ENCODE measurements around the gene LARGE2.
A peak's percentile ranks its signal among the peaks of the same experiment; 100 is the strongest.

The LARGE2 gene

DNA sequence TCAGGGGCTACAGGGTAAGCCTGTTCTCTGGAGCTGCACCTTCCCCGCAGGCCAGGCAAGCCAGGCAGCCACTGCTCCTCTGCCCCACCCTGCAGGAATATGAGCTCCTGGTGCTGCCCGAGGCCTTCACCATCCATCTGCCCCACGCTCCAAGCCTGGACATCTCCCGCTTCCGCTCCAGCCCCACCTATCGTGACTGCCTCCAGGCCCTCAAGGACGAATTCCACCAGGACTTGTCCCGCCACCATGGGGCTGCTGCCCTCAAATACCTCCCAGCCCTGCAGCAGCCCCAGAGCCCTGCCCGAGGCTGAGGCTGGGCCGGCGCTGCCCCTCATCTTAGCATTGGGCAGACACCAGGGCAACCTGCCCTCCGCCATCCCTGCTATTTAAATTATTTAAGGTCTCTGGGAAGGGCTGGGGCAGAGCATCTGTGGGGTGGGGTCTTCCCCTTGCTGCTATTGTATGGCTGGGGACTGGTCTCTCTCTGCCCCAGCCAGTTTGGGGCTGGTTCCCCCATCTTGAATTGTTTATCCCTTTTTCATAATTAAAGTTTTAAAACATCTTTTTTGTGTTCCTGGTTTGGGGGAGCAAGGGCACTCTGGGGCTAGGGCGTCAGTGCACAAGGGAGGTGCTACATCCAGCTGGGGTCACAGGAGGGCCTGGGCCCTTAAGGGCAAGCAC lies 6.2 kb downstream of the LARGE2 start:
- no peaks in the 10 kb centered on the region for H3K9me3 ChIP-seq (ENCODE audit: control insufficient read depth, insufficient read depth, low read depth, low read length)
- H3K27ac ChIP-seq (ENCODE audit: extremely low read depth, low read depth, low read length), result no peak overlapping the region
- H3K4me1 ChIP-seq (ENCODE audit: control insufficient read depth, insufficient read depth, low read length), result no peaks in the 10 kb centered on the region
- CTCF ChIA-PET, result interaction anchor here (0.7 to 2.4 kb wide), 3 partner anchors 36 to 171 kb away, joined by 3 to 7 read pairs (median 5); no protein-coding TSS in a partner anchor
- H3K36me3 ChIP-seq (ENCODE audit: control insufficient read depth in 2 of 2, insufficient read depth in 1 of 2, low read length in 2 of 2), result peaks cover 0 to 30% of the 10 kb centered on the region in 2 experiments; a peak in 1 of 3 replicates
- POLR2A ChIA-PET, result interaction anchor here (0.6 to 0.9 kb wide), 2 partner anchors 11 to 57 kb away, joined by 3 read pairs; no protein-coding TSS in a partner anchor
- TF ChIP-seq ZNF391 (tag by site-specific recombination; IDR thresholded peaks at IDR 0.05; ENCODE audit: borderline replicate concordance, low read depth), result no peak
- no peak for TF ChIP-seq SALL2 (tag by site-specific recombination; IDR thresholded peaks at IDR 0.05; ENCODE audit: borderline replicate concordance)
- TF ChIP-seq ZFP3 (tag by site-specific recombination; IDR thresholded peaks at IDR 0.05; ENCODE audit: low read depth), result no peak
- TF ChIP-seq, protein P1, sequence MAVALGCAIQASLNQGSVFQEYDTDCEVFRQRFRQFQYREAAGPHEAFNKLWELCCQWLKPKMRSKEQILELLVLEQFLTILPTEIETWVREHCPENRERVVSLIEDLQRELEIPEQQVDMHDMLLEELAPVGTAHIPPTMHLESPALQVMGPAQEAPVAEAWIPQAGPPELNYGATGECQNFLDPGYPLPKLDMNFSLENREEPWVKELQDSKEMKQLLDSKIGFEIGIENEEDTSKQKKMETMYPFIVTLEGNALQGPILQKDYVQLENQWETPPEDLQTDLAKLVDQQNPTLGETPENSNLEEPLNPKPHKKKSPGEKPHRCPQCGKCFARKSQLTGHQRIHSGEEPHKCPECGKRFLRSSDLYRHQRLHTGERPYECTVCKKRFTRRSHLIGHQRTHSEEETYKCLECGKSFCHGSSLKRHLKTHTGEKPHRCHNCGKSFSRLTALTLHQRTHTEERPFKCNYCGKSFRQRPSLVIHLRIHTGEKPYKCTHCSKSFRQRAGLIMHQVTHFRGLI (tag by site-specific recombination; IDR thresholded peaks at IDR 0.05), result no peak
- TF ChIP-seq ZEB2 (tag by site-specific recombination; IDR thresholded peaks at IDR 0.05), result no peak
- TF ChIP-seq ZNF785 (tag by site-specific recombination; IDR thresholded peaks at IDR 0.05), result no peak
- no peak overlapping the region for H3K4me3 ChIP-seq (ENCODE audit: low read depth, low read length)

DNA sequence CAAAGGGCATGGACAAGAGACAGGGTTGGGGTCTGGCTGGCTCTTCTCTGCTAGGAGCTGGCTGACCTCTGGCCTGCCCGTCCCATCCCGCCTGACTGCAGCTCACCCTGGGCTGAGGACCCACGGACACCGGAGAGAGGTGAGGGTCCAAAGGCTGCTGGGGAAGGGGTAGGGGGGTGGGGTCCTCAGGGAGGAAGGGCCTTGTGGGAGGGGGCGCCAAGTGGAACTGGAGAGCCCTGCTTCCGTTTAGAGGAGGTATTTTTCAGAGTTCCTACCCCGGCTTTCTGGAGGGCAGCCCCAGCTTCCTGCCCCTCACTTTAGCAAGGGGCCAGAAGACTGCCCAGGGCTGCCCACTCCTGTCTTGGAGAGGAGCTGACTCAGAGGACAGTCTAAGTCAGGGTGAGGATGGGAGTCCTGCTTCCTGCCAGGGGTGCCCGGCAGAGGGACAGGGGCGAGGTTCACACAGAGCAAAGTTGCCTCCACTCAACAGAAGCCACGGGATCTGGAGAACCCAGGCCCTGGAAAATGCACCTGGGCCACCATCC lies 7.1 kb downstream of the LARGE2 start:
- no peak for TF ChIP-seq ZNF211 (tag by site-specific recombination; IDR thresholded peaks at IDR 0.05; ENCODE audit: low read depth)
- no peak for TF ChIP-seq ZNF169 (tag by site-specific recombination; IDR thresholded peaks at IDR 0.05)
- no peak for TF ChIP-seq KLF17 (tag by site-specific recombination; IDR thresholded peaks at IDR 0.05)
- no peak for TF ChIP-seq WT1 (tag by site-specific recombination; IDR thresholded peaks at IDR 0.05)
- TF ChIP-seq, protein P2, sequence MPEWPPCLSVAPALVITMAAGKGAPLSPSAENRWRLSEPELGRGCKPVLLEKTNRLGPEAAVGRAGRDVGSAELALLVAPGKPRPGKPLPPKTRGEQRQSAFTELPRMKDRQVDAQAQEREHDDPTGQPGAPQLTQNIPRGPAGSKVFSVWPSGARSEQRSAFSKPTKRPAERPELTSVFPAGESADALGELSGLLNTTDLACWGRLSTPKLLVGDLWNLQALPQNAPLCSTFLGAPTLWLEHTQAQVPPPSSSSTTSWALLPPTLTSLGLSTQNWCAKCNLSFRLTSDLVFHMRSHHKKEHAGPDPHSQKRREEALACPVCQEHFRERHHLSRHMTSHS (tag by site-specific recombination; IDR thresholded peaks at IDR 0.05), result no peak
- Histone ChIP-seq H3K9me3 (ENCODE audit: control insufficient read depth, insufficient read depth, low read depth, low read length) (no peaks in the 10 kb centered on the region), H3K4me1 (ENCODE audit: control insufficient read depth, insufficient read depth, low read length) (no peaks in the 10 kb centered on the region), H3K36me3 (ENCODE audit: control insufficient read depth in 2 of 2, insufficient read depth in 1 of 2, low read length in 2 of 2) (peaks cover 0 to 39% of the 10 kb centered on the region in 2 experiments; a peak in 1 of 3 replicates), H3K27ac (ENCODE audit: extremely low read depth, low read depth, low read length) (no peak overlapping the region), H3K4me3 (ENCODE audit: low read depth, low read length) (no peak overlapping the region)
- ChIA-PET POLR2A (no interaction called here), CTCF (interaction anchor here (0.7 to 2.6 kb wide), 3 partner anchors 36 to 714 kb away, joined by 3 to 11 read pairs (median 9); no protein-coding TSS in a partner anchor)

DNA sequence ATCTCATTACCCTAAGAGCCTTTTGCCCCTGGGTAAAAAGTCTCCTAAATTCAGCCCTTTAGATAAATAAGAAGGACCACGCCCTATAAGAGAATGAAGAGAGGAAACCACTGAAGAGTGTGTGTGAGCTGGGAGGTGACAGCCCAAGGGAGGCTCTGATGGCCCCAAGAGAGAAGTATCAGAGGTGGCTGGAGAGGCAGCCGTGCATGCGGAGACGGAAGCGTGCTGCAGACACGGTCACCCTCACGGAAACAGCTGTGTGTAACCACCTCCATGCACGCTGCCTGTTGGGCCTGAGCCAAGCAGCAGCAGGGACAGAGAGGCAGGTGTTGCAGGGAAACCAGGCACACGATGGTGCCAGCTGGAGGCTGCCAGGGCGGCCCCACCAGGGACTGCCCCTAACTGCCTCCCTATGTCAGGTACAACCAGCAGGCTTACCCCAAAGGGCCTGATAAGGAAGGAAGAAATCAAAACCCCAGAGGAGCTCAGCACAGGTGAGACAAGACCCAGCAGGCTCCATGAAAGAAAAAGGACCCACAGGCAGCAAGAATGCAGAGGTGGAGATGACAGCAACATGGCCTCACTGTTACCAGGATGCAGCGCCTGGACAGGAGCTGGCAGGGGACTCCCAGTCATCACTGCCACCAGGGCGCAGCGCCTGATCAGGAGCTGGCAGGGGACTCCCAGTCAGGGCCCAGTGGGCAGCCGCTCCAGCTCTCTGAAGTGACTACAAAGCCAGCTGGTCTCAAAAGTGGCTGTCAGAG lies 7.8 kb downstream of the LARGE2 start:
- H3K4me3 ChIP-seq (ENCODE audit: low read depth, low read length), result no peak overlapping the region
- POLR2A ChIA-PET, result no interaction called here
- peaks cover 0 to 45% of the 10 kb centered on the region in 2 experiments; a peak in 1 of 3 replicates for H3K36me3 ChIP-seq (ENCODE audit: control insufficient read depth in 2 of 2, insufficient read depth in 1 of 2, low read length in 2 of 2)
- H3K4me1 ChIP-seq (ENCODE audit: control insufficient read depth, insufficient read depth, low read length), result no peaks in the 10 kb centered on the region
- CTCF ChIA-PET, result interaction anchor here (0.6 to 2.6 kb wide), 6 partner anchors 26 to 147 kb away, joined by 3 to 11 read pairs (median 6); no protein-coding TSS in a partner anchor
- no peaks in the 10 kb centered on the region for H3K9me3 ChIP-seq (ENCODE audit: control insufficient read depth, insufficient read depth, low read depth, low read length)
- H3K27ac ChIP-seq (ENCODE audit: extremely low read depth, low read depth, low read length), result no peak overlapping the region
- TF ChIP-seq ZIC2 (tag by site-specific recombination; IDR thresholded peaks at IDR 0.05) (peak; percentile 39; the same call in 1 of the 2 replicates), KLF1 (tag by site-specific recombination; IDR thresholded peaks at IDR 0.05) (peak; percentile 85)
- TF ChIP-seq, protein P3, sequence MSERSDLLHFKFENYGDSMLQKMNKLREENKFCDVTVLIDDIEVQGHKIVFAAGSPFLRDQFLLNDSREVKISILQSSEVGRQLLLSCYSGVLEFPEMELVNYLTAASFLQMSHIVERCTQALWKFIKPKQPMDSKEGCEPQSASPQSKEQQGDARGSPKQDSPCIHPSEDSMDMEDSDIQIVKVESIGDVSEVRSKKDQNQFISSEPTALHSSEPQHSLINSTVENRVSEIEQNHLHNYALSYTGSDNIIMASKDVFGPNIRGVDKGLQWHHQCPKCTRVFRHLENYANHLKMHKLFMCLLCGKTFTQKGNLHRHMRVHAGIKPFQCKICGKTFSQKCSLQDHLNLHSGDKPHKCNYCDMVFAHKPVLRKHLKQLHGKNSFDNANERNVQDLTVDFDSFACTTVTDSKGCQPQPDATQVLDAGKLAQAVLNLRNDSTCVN (tag by site-specific recombination; optimal IDR thresholded peaks at IDR 0.05), result no peak
